Caco-2 (cell line): ENCODE results near the gene MMP26. TPM values are rescaled to one million over a fixed set of nuclear protein-coding genes. Genes with fewer than 3 reads are reported as not detected.

ENCODE experiments used
- BruUV-seq: library from RNA; stranded (reverse); fragments of 400-500 nt; replicated peaks from 2 replicates; lab custom pipeline; 2021; lab: Mats Ljungman, UMichigan
- CTCF ChIA-PET: fragments of 300-600 bp; sonication (Branson Sonifier 250); formaldehyde crosslinking; loops from one replicate; lab custom pipeline; 2022; ENCODE audit warnings: antibody characterized with exemption; lab: Charles Lee
- POLR2A ChIA-PET: fragments of 300-600 bp; sonication (Branson Sonifier 250); formaldehyde crosslinking; loops from one replicate; lab custom pipeline; 2022; ENCODE audit warnings: antibody characterized with exemption; lab: Charles Lee
- DNase-seq, 2 experiments: peaks; one replicate each; pipeline versions ENCODE4 v3.0.0 to v3.0.0-alpha.2; 2020 to 2022
- H3K27me3 ChIP-seq: replicated peaks from 2 replicates; pipeline ENCODE4 v1.6.0; 2011; ENCODE audit warnings: low read length; ENCODE audit not compliant: control insufficient read depth, insufficient read depth
- H3K36me3 ChIP-seq: 2 replicates; pipeline ENCODE4 v1.5.1; 2011; ENCODE audit warnings: low read length; ENCODE audit not compliant: control insufficient read depth, insufficient read depth
- H3K4me1 ChIP-seq: fragments of 250-450 bp; sonication (Bioruptor Pico); 2 replicates; pipeline ENCODE4 v1.5.1; 2020; ENCODE audit warnings: mild to moderate bottlenecking
- H3K4me3 ChIP-seq: 2 replicates; pipeline ENCODE4 v1.5.1; 2011; ENCODE audit warnings: low read depth, mild to moderate bottlenecking, control low read depth, low read length
- H3K9me3 ChIP-seq: fragments of 250-450 bp; sonication (Bioruptor Pico); 2 replicates; pipeline ENCODE4 v1.5.1; 2020; ENCODE audit warnings: mild to moderate bottlenecking, moderate library complexity
- H3K27ac Mint-ChIP-seq: one replicate; pipeline ENCODE4 v1.8.0; 2022; ENCODE audit warnings: mixed read lengths; ENCODE audit not compliant: unreplicated experiment
- H3K27me3 Mint-ChIP-seq: one replicate; pipeline ENCODE4 v1.8.0; 2022; ENCODE audit warnings: mixed read lengths; ENCODE audit not compliant: insufficient read depth, unreplicated experiment
- H3K36me3 Mint-ChIP-seq: one replicate; pipeline ENCODE4 v1.8.0; 2022; ENCODE audit warnings: mild to moderate bottlenecking, mixed read lengths; ENCODE audit not compliant: insufficient read depth, unreplicated experiment
- H3K4me1 Mint-ChIP-seq: one replicate; pipeline ENCODE4 v1.8.0; 2022; ENCODE audit warnings: low read depth, mixed read lengths; ENCODE audit not compliant: unreplicated experiment
- H3K4me3 Mint-ChIP-seq: one replicate; pipeline ENCODE4 v1.8.0; 2022; ENCODE audit warnings: mild to moderate bottlenecking, moderate library complexity, mixed read lengths; ENCODE audit not compliant: unreplicated experiment
- H3K9me3 Mint-ChIP-seq: one replicate; pipeline ENCODE4 v1.8.0; 2022; ENCODE audit warnings: mixed read lengths; ENCODE audit not compliant: unreplicated experiment
- intact Hi-C: fragments of 100-400 bp; cut with micrococcal nuclease; formaldehyde crosslinking; loops from one replicate; pipeline ENCODE4 v1.10.0; 2022; ENCODE audit not compliant: unreplicated experiment
- total RNA-seq: library from RNA; stranded (reverse); gene quantifications from 2 replicates; pipeline ENCODE4 v1.2.3, GENCODE V29; 2022
- TF ChIP-seq, protein P1 (sequence below), 2 experiments: fragments of 200-600 bp in 1 of 2; IDR thresholded peaks; 1 replicate in 1 of 2; 2 replicates in 1 of 2; pipeline versions ENCODE4 v1.5.1 to v1.8.0; 2011 to 2022; ENCODE audit warnings: antibody characterized with exemption in 1 of 2, control low read depth in 1 of 2, inconsistent platforms in 1 of 2, low read depth in 1 of 2, low read length in 1 of 2, mild to moderate bottlenecking in 1 of 2, moderate library complexity in 1 of 2; ENCODE audit not compliant: insufficient read depth in 1 of 2, severe bottlenecking in 1 of 2, unreplicated experiment in 1 of 2

MMP26 gene
- total RNA-seq, 1 experiment from 2014 or later = not detected

DNA sequence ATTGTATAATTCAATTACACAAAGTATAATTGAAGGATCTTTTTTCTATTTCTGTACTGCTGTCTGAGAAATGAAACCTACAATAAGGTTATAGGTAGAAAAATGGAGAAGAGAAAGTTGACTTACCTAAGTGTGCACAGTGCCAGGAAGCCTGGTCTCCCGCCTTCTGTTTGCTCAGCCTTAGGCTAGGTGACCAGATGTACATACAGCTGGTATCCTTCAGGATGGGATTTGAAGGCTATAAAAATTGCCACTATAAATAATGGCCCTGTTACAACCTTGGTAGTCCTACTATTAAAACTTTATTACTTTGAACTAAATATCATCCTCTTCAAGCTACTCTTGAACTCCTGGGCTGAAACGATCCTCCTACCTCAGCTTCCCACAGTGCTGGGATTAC is 26.6 kb upstream of the MMP26 start:
- Mint-ChIP-seq H3K4me3 (no peak overlapping the region), H3K27me3 (no peaks in the 10 kb centered on the region), H3K4me1 (peaks cover 7% of the 10 kb centered on the region), H3K36me3 (no peaks in the 10 kb centered on the region), H3K9me3 (peaks cover 8% of the 10 kb centered on the region), H3K27ac (no peak overlapping the region)
- H3K4me1 ChIP-seq = no peaks in the 10 kb centered on the region
- no peaks in the 10 kb centered on the region for H3K36me3 ChIP-seq
- no peaks in the 10 kb centered on the region for H3K9me3 ChIP-seq
- TF ChIP-seq, protein P1, sequence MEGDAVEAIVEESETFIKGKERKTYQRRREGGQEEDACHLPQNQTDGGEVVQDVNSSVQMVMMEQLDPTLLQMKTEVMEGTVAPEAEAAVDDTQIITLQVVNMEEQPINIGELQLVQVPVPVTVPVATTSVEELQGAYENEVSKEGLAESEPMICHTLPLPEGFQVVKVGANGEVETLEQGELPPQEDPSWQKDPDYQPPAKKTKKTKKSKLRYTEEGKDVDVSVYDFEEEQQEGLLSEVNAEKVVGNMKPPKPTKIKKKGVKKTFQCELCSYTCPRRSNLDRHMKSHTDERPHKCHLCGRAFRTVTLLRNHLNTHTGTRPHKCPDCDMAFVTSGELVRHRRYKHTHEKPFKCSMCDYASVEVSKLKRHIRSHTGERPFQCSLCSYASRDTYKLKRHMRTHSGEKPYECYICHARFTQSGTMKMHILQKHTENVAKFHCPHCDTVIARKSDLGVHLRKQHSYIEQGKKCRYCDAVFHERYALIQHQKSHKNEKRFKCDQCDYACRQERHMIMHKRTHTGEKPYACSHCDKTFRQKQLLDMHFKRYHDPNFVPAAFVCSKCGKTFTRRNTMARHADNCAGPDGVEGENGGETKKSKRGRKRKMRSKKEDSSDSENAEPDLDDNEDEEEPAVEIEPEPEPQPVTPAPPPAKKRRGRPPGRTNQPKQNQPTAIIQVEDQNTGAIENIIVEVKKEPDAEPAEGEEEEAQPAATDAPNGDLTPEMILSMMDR (IDR thresholded peaks at IDR 0.05; ENCODE audit: insufficient read depth in 1 of 2, low read depth in 1 of 2, low read length in 1 of 2, severe bottlenecking in 1 of 2, unreplicated experiment in 1 of 2) = no peak
- POLR2A ChIA-PET = no interaction called here
- intact Hi-C loops = no loop called here
- no peak for DNase-seq
- BruUV-seq = no TSS peak
- CTCF ChIA-PET = no interaction called here
- H3K27me3 ChIP-seq = no peaks in the 10 kb centered on the region; the same call in 1 of the 2 replicates
- no peak overlapping the region for H3K4me3 ChIP-seq

DNA sequence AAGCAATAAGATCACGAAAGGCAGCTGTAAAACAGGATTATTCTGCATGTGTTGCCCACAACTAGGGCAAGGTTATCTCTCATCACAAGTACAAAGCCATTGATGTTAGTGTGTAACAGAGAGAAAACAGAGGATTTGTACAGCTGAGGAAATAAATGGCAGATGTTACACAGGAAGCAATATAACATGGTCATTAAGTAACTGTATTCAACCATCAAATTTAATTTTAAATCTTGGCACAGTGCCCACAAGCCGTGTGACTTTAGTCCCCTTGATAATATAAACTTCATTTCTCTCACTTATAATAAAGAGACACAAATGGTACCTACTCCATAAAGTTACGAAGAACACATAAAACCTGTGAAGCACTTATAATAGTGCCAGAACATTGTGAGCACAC is 24.2 kb upstream of the MMP26 start:
- Histone ChIP-seq H3K36me3 (no peaks in the 10 kb centered on the region), H3K4me3 (no peak overlapping the region), H3K9me3 (no peaks in the 10 kb centered on the region), H3K4me1 (no peaks in the 10 kb centered on the region), H3K27me3 (no peaks in the 10 kb centered on the region; the same call in 1 of the 2 replicates)
- no peak overlapping the region for H3K4me3 Mint-ChIP-seq
- intact Hi-C loops = no loop called here
- TF ChIP-seq, protein P1 (IDR thresholded peaks at IDR 0.05; ENCODE audit: insufficient read depth in 1 of 2, low read depth in 1 of 2, low read length in 1 of 2, severe bottlenecking in 1 of 2, unreplicated experiment in 1 of 2) = no peak
- POLR2A ChIA-PET = no interaction called here
- H3K27me3 Mint-ChIP-seq = no peaks in the 10 kb centered on the region
- no peak overlapping the region for H3K27ac Mint-ChIP-seq
- no TSS peak for BruUV-seq
- DNase-seq = no peak
- H3K9me3 Mint-ChIP-seq = no peaks in the 10 kb centered on the region
- no peaks in the 10 kb centered on the region for H3K36me3 Mint-ChIP-seq
- H3K4me1 Mint-ChIP-seq = no peaks in the 10 kb centered on the region
- CTCF ChIA-PET = no interaction called here

DNA sequence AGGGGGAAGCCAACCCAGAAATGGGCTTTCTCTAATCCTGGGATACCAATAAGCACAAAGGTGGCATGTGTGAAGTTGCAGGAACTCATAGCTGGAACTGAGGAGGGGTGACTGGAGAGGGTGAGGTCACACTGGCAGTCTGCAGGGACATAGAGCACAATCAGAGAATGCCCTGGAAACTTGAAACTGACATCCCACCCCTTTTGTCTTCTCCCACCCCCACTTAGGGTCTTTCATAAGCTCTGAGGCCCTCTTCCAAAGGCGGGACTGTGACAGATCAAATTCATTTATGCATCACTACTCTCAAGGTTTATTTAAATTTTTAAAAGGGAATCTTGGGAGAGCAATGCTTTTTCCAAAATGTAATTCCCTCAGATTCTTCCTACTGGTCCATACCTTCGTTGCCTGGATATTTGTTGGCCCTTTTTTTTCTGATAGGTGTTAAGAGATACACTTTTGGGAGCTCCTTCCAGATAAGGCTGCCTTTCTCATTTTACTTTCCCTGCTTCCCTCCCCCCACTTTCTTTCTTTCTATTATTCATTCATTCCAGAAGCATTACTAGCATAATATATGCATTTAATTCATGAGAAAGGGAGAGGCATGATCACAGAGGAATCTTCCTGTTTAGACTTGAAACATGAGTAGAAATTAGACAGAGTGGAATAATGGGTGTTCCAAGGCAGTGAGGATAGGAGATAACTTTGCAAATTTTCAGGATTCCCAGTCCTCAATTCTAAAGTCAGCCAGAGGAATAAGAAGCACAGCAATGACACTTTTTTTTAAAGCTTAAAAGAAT is 21.8 kb upstream of the MMP26 start:
- no TSS peak for BruUV-seq
- H3K9me3 ChIP-seq = no peaks in the 10 kb centered on the region
- intact Hi-C loops = no loop called here

More for the DNA sequence above, 21.8 kb upstream of the MMP26 start:
- Mint-ChIP-seq H3K27ac (no peak overlapping the region), H3K36me3 (no peaks in the 10 kb centered on the region), H3K9me3 (no peaks in the 10 kb centered on the region), H3K4me3 (no peak overlapping the region), H3K27me3 (no peaks in the 10 kb centered on the region), H3K4me1 (no peaks in the 10 kb centered on the region)
- DNase-seq = no peak
- no peaks in the 10 kb centered on the region for H3K4me1 ChIP-seq
- ChIA-PET POLR2A (no interaction called here), CTCF (interaction anchor here (0.7 kb wide), 1 partner anchor 97 kb away, joined by 3 read pairs; no protein-coding TSS in a partner anchor)
- TF ChIP-seq, protein P1 (IDR thresholded peaks at IDR 0.05; ENCODE audit: insufficient read depth in 1 of 2, low read depth in 1 of 2, low read length in 1 of 2, severe bottlenecking in 1 of 2, unreplicated experiment in 1 of 2) = no peak
- no peaks in the 10 kb centered on the region for H3K36me3 ChIP-seq
- H3K4me3 ChIP-seq = no peak overlapping the region
- no peaks in the 10 kb centered on the region; the same call in 1 of the 2 replicates for H3K27me3 ChIP-seq
